H9 (cell line): Measurements from ENCODE around the gene LARP4B. TPM values are rescaled to one million over a fixed set of nuclear protein-coding genes. Genes with fewer than 3 reads are reported as not detected.

ENCODE experiments used
- DNase-seq: peaks from one replicate; pipeline ENCODE4 v3.0.0-alpha.2; 2017
- H2AFZ ChIP-seq: one replicate; pipeline ENCODE4 v1.6.1; 2013; ENCODE audit warnings: mild to moderate bottlenecking, low read length, control low read depth, moderate library complexity
- H2AK5ac ChIP-seq: 2 replicates; pipeline ENCODE4 v1.6.1; 2013; ENCODE audit warnings: low read length, control low read depth, mixed read lengths; ENCODE audit not compliant: insufficient read length
- H2BK120ac ChIP-seq: one replicate; pipeline ENCODE4 v1.6.1; 2013; ENCODE audit warnings: low read depth, mild to moderate bottlenecking, low read length, control low read depth, inconsistent platforms; ENCODE audit not compliant: poor library complexity, severe bottlenecking
- H2BK12ac ChIP-seq: 2 replicates; pipeline ENCODE4 v1.6.1; 2013; ENCODE audit warnings: low read length, control low read depth, mixed read lengths, low read depth; ENCODE audit not compliant: insufficient read length
- H2BK15ac ChIP-seq: 2 replicates; pipeline ENCODE4 v1.6.1; 2013; ENCODE audit warnings: low read depth, low read length, control low read depth
- H2BK20ac ChIP-seq: one replicate; pipeline ENCODE4 v1.6.1; 2013; ENCODE audit warnings: low read depth, mild to moderate bottlenecking, low read length, control low read depth, inconsistent platforms; ENCODE audit not compliant: poor library complexity, severe bottlenecking
- H2BK5ac ChIP-seq: 2 replicates; pipeline ENCODE4 v1.6.1; 2013; ENCODE audit warnings: low read length, control low read depth, mixed read lengths; ENCODE audit not compliant: insufficient read length
- H3K14ac ChIP-seq: 2 replicates; pipeline ENCODE4 v1.6.1; 2013; ENCODE audit warnings: low read length, control low read depth; ENCODE audit not compliant: insufficient read depth
- H3K18ac ChIP-seq: 2 replicates; pipeline ENCODE4 v1.6.1; 2013; ENCODE audit warnings: low read depth, mild to moderate bottlenecking, mixed read lengths, low read length, control low read depth; ENCODE audit not compliant: insufficient read length
- H3K23ac ChIP-seq: 2 replicates; pipeline ENCODE4 v1.6.1; 2013; ENCODE audit warnings: low read length, control low read depth, mixed read lengths, low read depth; ENCODE audit not compliant: insufficient read length
- H3K23me2 ChIP-seq: 2 replicates; pipeline ENCODE4 v1.6.1; 2013; ENCODE audit warnings: low read depth, mild to moderate bottlenecking, mixed read lengths, low read length, control low read depth; ENCODE audit not compliant: insufficient read length, poor library complexity, severe bottlenecking
- H3K27ac ChIP-seq: 2 replicates; pipeline ENCODE4 v1.5.1; 2013; ENCODE audit warnings: low read length, control low read depth, mixed read lengths, low read depth; ENCODE audit not compliant: insufficient read length
- H3K27me3 ChIP-seq: 2 replicates; pipeline ENCODE4 v1.6.1; 2013; ENCODE audit warnings: low read length, control low read depth, inconsistent platforms; ENCODE audit not compliant: insufficient read depth
- H3K4ac ChIP-seq: 2 replicates; pipeline ENCODE4 v1.6.1; 2013; ENCODE audit warnings: low read depth, mild to moderate bottlenecking, control low read depth, inconsistent platforms, low read length, moderate library complexity
- H3K4me1 ChIP-seq: 2 replicates; pipeline ENCODE4 v1.6.1; 2013; ENCODE audit warnings: low read length, control low read depth, inconsistent platforms; ENCODE audit not compliant: insufficient read depth
- H3K4me2 ChIP-seq: 2 replicates; pipeline ENCODE4 v1.6.1; 2013; ENCODE audit warnings: low read length, control low read depth, mixed read lengths; ENCODE audit not compliant: insufficient read length, insufficient read depth
- H3K56ac ChIP-seq: 2 replicates; pipeline ENCODE4 v1.6.1; 2013; ENCODE audit warnings: low read depth, mild to moderate bottlenecking, mixed read lengths, low read length, control low read depth; ENCODE audit not compliant: insufficient read length
- H3K79me1 ChIP-seq: 2 replicates; pipeline ENCODE4 v1.6.1; 2013; ENCODE audit warnings: low read depth, mild to moderate bottlenecking, moderate library complexity, low read length, control low read depth, inconsistent platforms; ENCODE audit not compliant: insufficient read depth, poor library complexity, severe bottlenecking
- H3K79me2 ChIP-seq: 2 replicates; pipeline ENCODE4 v1.6.1; 2013; ENCODE audit warnings: low read length, control low read depth, inconsistent platforms; ENCODE audit not compliant: insufficient read depth
- H3K9ac ChIP-seq: 2 replicates; pipeline ENCODE4 v1.6.1; 2013; ENCODE audit warnings: low read length, control low read depth, mixed read lengths; ENCODE audit not compliant: insufficient read length; ENCODE audit errors: extremely low read depth
- H3K9me3 ChIP-seq: one replicate; pipeline ENCODE4 v1.6.1; 2013; ENCODE audit warnings: low read depth, low read length, inconsistent platforms; ENCODE audit not compliant: control insufficient read depth
- H3T11ph ChIP-seq: one replicate; pipeline ENCODE4 v1.6.1; 2013; ENCODE audit warnings: mild to moderate bottlenecking, low read length, control low read depth, inconsistent platforms
- H4K20me1 ChIP-seq: one replicate; pipeline ENCODE4 v1.6.1; 2013; ENCODE audit not compliant: control insufficient read depth, insufficient read length, insufficient read depth
- H4K5ac ChIP-seq: 2 replicates; pipeline ENCODE4 v1.6.1; 2013; ENCODE audit warnings: low read depth, mild to moderate bottlenecking, mixed read lengths, low read length, control low read depth; ENCODE audit not compliant: insufficient read length
- H4K8ac ChIP-seq: replicated peaks from 2 replicates; pipeline ENCODE4 v1.6.1; 2013; ENCODE audit warnings: low read length, control low read depth, mixed read lengths, low read depth; ENCODE audit not compliant: insufficient read length
- H4K91ac ChIP-seq: 2 replicates; pipeline ENCODE4 v1.6.1; 2013; ENCODE audit warnings: low read depth, mild to moderate bottlenecking, moderate library complexity, mixed read lengths, low read length, control low read depth; ENCODE audit not compliant: insufficient read length
- H3K27ac Mint-ChIP-seq, 3 experiments: 2 replicates in 2 of 3; 3 replicates in 1 of 3; pipeline ENCODE4 v1.8.0; 2020 to 2021; ENCODE audit warnings: mixed read lengths in 3 of 3, mild to moderate bottlenecking in 1 of 3, moderate library complexity in 1 of 3
- H3K27me3 Mint-ChIP-seq: 2 replicates; pipeline ENCODE4 v1.8.0; 2021; ENCODE audit warnings: low read depth, mild to moderate bottlenecking, moderate library complexity, mixed read lengths
- H3K36me3 Mint-ChIP-seq, 3 experiments: 2 replicates in 2 of 3; 3 replicates in 1 of 3; pipeline ENCODE4 v1.8.0; 2020 to 2021; ENCODE audit warnings: low read depth in 3 of 3, mixed read lengths in 3 of 3; ENCODE audit not compliant: insufficient read depth in 1 of 3
- H3K4me1 Mint-ChIP-seq, 2 experiments: 2 replicates each; pipeline ENCODE4 v1.8.0; 2020; ENCODE audit warnings: mixed read lengths in 2 of 2
- H3K4me3 Mint-ChIP-seq, 2 experiments: 2 replicates in 1 of 2; 3 replicates in 1 of 2; pipeline ENCODE4 v1.8.0; 2020 to 2021; ENCODE audit warnings: mild to moderate bottlenecking in 2 of 2, mixed read lengths in 2 of 2, moderate library complexity in 1 of 2
- H3K9me3 Mint-ChIP-seq, 2 experiments: 2 replicates in 1 of 2; 3 replicates in 1 of 2; pipeline ENCODE4 v1.8.0; 2020; ENCODE audit warnings: mild to moderate bottlenecking in 2 of 2, mixed read lengths in 2 of 2, moderate library complexity in 1 of 2
- CTCF ChIP-seq: fragments of 200-600 bp; sonication (generic); conservative IDR thresholded peaks from 3 replicates; pipeline ENCODE4 v1.8.0; 2021; ENCODE audit warnings: antibody characterized with exemption, mild to moderate bottlenecking
- WGBS: extraction: QIAGEN DNeasy Blood & Tissue Kit; methylation state at CpG from one replicate; pipeline ENCODE4 v1.1.7; 2013; ENCODE audit warnings: missing lambda C conversion rate, low lambda C conversion rate, mixed read lengths; ENCODE audit not compliant: insufficient read length; ENCODE audit errors: extremely low coverage; 5-methylcytosine and 5-hydroxymethylcytosine counted together
- total RNA-seq: library from RNA; stranded (reverse); gene quantifications from 2 replicates; pipeline ENCODE4 v1.2.1, GENCODE V29; 2021

Gene LARP4B
- total RNA-seq, 1 experiment from 2014 or later, result 88.9 TPM

GRCh38 chr10:898141-898540 lies 33.4 kb downstream of the LARP4B start:
- Histone ChIP-seq H3K9me3 (no peaks in the 10 kb centered on the region), H2BK12ac (no peak overlapping the region), H3K79me1 (peaks cover 6% of the 10 kb centered on the region), H2BK15ac (no peak overlapping the region), H2BK120ac (no peak overlapping the region), H4K8ac (no peak overlapping the region), H3K4me2 (no peak overlapping the region), H3T11ph (no peak overlapping the region), H3K9ac (no peak overlapping the region), H4K91ac (no peak overlapping the region), H3K23me2 (no peaks in the 10 kb centered on the region), H2AK5ac (no peak overlapping the region), H2BK5ac (no peak overlapping the region), H4K20me1 (no peaks in the 10 kb centered on the region), H3K14ac (no peak overlapping the region), H3K27ac (no peak overlapping the region), H3K4ac (no peak overlapping the region), H2BK20ac (no peak overlapping the region), H3K27me3 (no peaks in the 10 kb centered on the region), H2AFZ (no peak overlapping the region), H3K79me2 (peaks cover 24% of the 10 kb centered on the region; the same call in 1 of the 2 replicates), H3K23ac (no peak overlapping the region), H3K18ac (no peak overlapping the region), H3K4me1 (no peaks in the 10 kb centered on the region), H4K5ac (no peak overlapping the region), H3K56ac (no peak overlapping the region)
- Mint-ChIP-seq H3K4me1 (peaks cover 7 to 12% of the 10 kb centered on the region in 2 experiments; a peak in 2 of 4 replicates), H3K27me3 (no peaks in the 10 kb centered on the region), H3K36me3 (peaks cover 0 to 11% (median 4%) of the 10 kb centered on the region in 3 experiments; a peak in 4 of 7 replicates), H3K4me3 (no peak overlapping the region), H3K27ac (no peak overlapping the region), H3K9me3 (no peaks in the 10 kb centered on the region)
- DNase-seq, result no peak
- WGBS, result no CpG with 5 or more reads among the region's 2 CpGs
- TF ChIP-seq CTCF, result no peak
